H1 (cell line): ENCODE results near the gene SPPL3. TPM values are rescaled to one million over a fixed set of nuclear protein-coding genes. Genes with fewer than 3 reads are reported as not detected.

ENCODE experiments used
- CTCF ChIA-PET: fragments of 300-600 bp; sonication (Branson Sonifier 250); formaldehyde crosslinking; loops from one replicate; lab custom pipeline; 2021; ENCODE audit not compliant: partially characterized antibody; lab: Charles Lee
- POLR2A ChIA-PET: fragments of 300-600 bp; sonication (Branson Sonifier 250); formaldehyde crosslinking; loops from one replicate; lab custom pipeline; 2021; ENCODE audit warnings: inconsistent platforms; ENCODE audit not compliant: partially characterized antibody; lab: Charles Lee
- DNase-seq, 2 experiments: peaks; one replicate each; pipeline versions ENCODE4 v3.0.0 to v3.0.0-alpha.2; 2010 to 2022; ENCODE audit warnings: low spot score in 2 of 2, low read depth in 1 of 2, mixed read lengths in 1 of 2
- FAIRE-seq: peaks from 2 replicates; lab custom pipeline; 2011; peaks lifted over from hg19 to GRCh38; lab: Jason Lieb, UNC
- H2AFZ ChIP-seq: 2 replicates; pipeline ENCODE4 v1.8.1; 2012; ENCODE audit warnings: low read length, inconsistent platforms
- H2AK5ac ChIP-seq: 2 replicates; pipeline ENCODE4 v1.6.1; 2013; ENCODE audit warnings: low read depth, low read length
- H2BK120ac ChIP-seq: replicated peaks from 2 replicates; pipeline ENCODE3; 2013; ENCODE audit warnings: low read depth, low read length, inconsistent platforms
- H2BK12ac ChIP-seq: 2 replicates; pipeline ENCODE4 v1.6.1; 2013; ENCODE audit warnings: low read depth, low read length
- H2BK15ac ChIP-seq: 2 replicates; pipeline ENCODE4 v1.6.1; 2013; ENCODE audit warnings: low read length
- H2BK20ac ChIP-seq: 2 replicates; pipeline ENCODE4 v1.6.1; 2013; ENCODE audit warnings: low read length
- H2BK5ac ChIP-seq: 2 replicates; pipeline ENCODE4 v1.6.1; 2013; ENCODE audit warnings: low read depth, low read length
- H3K14ac ChIP-seq: 2 replicates; pipeline ENCODE4 v1.6.1; 2013; ENCODE audit warnings: inconsistent platforms; ENCODE audit not compliant: insufficient read length
- H3K18ac ChIP-seq: 2 replicates; pipeline ENCODE4 v1.6.1; 2013; ENCODE audit warnings: low read length; ENCODE audit errors: extremely low read depth
- H3K23ac ChIP-seq: 2 replicates; pipeline ENCODE4 v1.6.1; 2013; ENCODE audit warnings: inconsistent platforms; ENCODE audit not compliant: insufficient read length
- H3K23me2 ChIP-seq: 2 replicates; pipeline ENCODE4 v1.6.1; 2013; ENCODE audit warnings: low read depth, low read length
- H3K27ac ChIP-seq: 2 replicates; pipeline ENCODE4 v1.6.1; 2011; ENCODE audit warnings: low read depth, low read length, inconsistent platforms
- H3K27me3 ChIP-seq, 4 experiments: replicated peaks in 1 of 4; 1 replicate in 1 of 4; 2 replicates in 3 of 4; pipeline versions ENCODE4 v1.6.1 to v1.8.1; 2011 to 2013; ENCODE audit warnings: low read length in 3 of 4, mild to moderate bottlenecking in 3 of 4, inconsistent platforms in 2 of 4, mixed read lengths in 2 of 4, moderate library complexity in 1 of 4; ENCODE audit not compliant: control insufficient read depth in 3 of 4, insufficient read depth in 3 of 4; ENCODE audit errors: extremely low read depth in 1 of 4
- H3K36me3 ChIP-seq, 4 experiments: 2 replicates each; pipeline versions ENCODE4 v1.6.1 to v1.8.1; 2011 to 2013; ENCODE audit warnings: mild to moderate bottlenecking in 4 of 4, low read length in 3 of 4, moderate library complexity in 2 of 4, control low read depth in 1 of 4, inconsistent platforms in 1 of 4; ENCODE audit not compliant: insufficient read depth in 4 of 4, control insufficient read depth in 2 of 4
- H3K4ac ChIP-seq: replicated peaks from 2 replicates; pipeline ENCODE3; 2013; ENCODE audit warnings: low read length, low read depth, mixed read lengths, inconsistent platforms; ENCODE audit not compliant: insufficient read length
- H3K4me1 ChIP-seq, 4 experiments: replicated peaks in 1 of 4; 1 replicate in 1 of 4; 2 replicates in 3 of 4; pipeline versions ENCODE4 v1.6.1 to v1.8.1; 2011 to 2013; ENCODE audit warnings: low read length in 3 of 4, inconsistent platforms in 2 of 4, mixed read lengths in 1 of 4; ENCODE audit not compliant: insufficient read depth in 4 of 4, control insufficient read depth in 3 of 4
- H3K4me2 ChIP-seq, 2 experiments: 2 replicates each; pipeline versions ENCODE4 v1.6.1 to v1.8.1; 2011 to 2013; ENCODE audit warnings: low read depth in 2 of 2, low read length in 2 of 2, control low read depth in 1 of 2, inconsistent platforms in 1 of 2, mild to moderate bottlenecking in 1 of 2; ENCODE audit not compliant: insufficient read depth in 1 of 2
- H3K4me3 ChIP-seq, 4 experiments: fragments of 200-600, 300-600 bp in 1 of 4; sonication (generic), shearing (Covaris generic), sonication (Bioruptor Twin) in 1 of 4; 2 replicates each; pipeline versions ENCODE4 v1.5.1 to v1.8.1; 2011 to 2016; ENCODE audit warnings: low read length in 4 of 4, low read depth in 3 of 4, control low read depth in 2 of 4, inconsistent platforms in 2 of 4, mild to moderate bottlenecking in 2 of 4, mixed read lengths in 1 of 4, moderate library complexity in 1 of 4; ENCODE audit not compliant: insufficient read depth in 2 of 4; ENCODE audit errors: extremely low read depth in 1 of 4
- H3K56ac ChIP-seq: replicated peaks from 2 replicates; pipeline ENCODE3; 2013; ENCODE audit warnings: low read depth, mild to moderate bottlenecking, mixed read lengths, low read length, inconsistent platforms; ENCODE audit not compliant: insufficient read length
- H3K79me1 ChIP-seq: 2 replicates; pipeline ENCODE4 v1.6.1; 2013; ENCODE audit warnings: low read depth, low read length, control low read depth
- H3K79me2 ChIP-seq, 2 experiments: 2 replicates each; pipeline versions ENCODE4 v1.6.1 to v1.8.1; 2012 to 2013; ENCODE audit warnings: low read length in 2 of 2, mild to moderate bottlenecking in 2 of 2, inconsistent platforms in 1 of 2; ENCODE audit not compliant: insufficient read depth in 2 of 2, control insufficient read depth in 1 of 2
- H3K9ac ChIP-seq, 4 experiments: replicated peaks in 1 of 4; 1 replicate in 1 of 4; 2 replicates in 3 of 4; pipeline versions ENCODE4 v1.6.1 to v1.8.1; 2011 to 2013; ENCODE audit warnings: low read depth in 3 of 4, low read length in 3 of 4, control low read depth in 2 of 4, mild to moderate bottlenecking in 2 of 4, moderate library complexity in 2 of 4, inconsistent platforms in 1 of 4; ENCODE audit errors: extremely low read depth in 1 of 4
- H3K9me3 ChIP-seq, 2 experiments: 2 replicates each; pipeline versions ENCODE4 v1.6.1 to v1.8.1; 2012 to 2013; ENCODE audit warnings: mild to moderate bottlenecking in 2 of 2, moderate library complexity in 2 of 2, control low read depth in 1 of 2, inconsistent platforms in 1 of 2, low read depth in 1 of 2, low read length in 1 of 2, mixed read lengths in 1 of 2; ENCODE audit not compliant: insufficient read depth in 2 of 2
- H4K20me1 ChIP-seq, 2 experiments: replicated peaks in 1 of 2; 2 replicates each; pipeline versions ENCODE3 to v1.8.1; 2011 to 2013; ENCODE audit warnings: inconsistent platforms in 2 of 2, low read length in 2 of 2, mild to moderate bottlenecking in 1 of 2; ENCODE audit not compliant: insufficient read depth in 2 of 2, control insufficient read depth in 1 of 2
- H4K5ac ChIP-seq: 2 replicates; pipeline ENCODE4 v1.6.1; 2013; ENCODE audit warnings: low read length, low read depth, mixed read lengths, inconsistent platforms; ENCODE audit not compliant: insufficient read length
- H4K8ac ChIP-seq: 2 replicates; pipeline ENCODE4 v1.8.0; 2013; ENCODE audit warnings: mild to moderate bottlenecking, moderate library complexity, low read length, inconsistent platforms; ENCODE audit not compliant: insufficient read depth; ENCODE audit errors: extremely low read depth
- H4K91ac ChIP-seq: replicated peaks from 2 replicates; pipeline ENCODE3; 2013; ENCODE audit warnings: low read length, mixed read lengths, inconsistent platforms; ENCODE audit not compliant: insufficient read length
- BCL11A ChIP-seq, 2 experiments: IDR thresholded peaks; one replicate each; pipeline ENCODE4 v1.6.1; 2011; ENCODE audit warnings: low read depth in 2 of 2, low read length in 2 of 2, mild to moderate bottlenecking in 2 of 2
- BRCA1 ChIP-seq: IDR thresholded peaks from 2 replicates; pipeline ENCODE4 v1.6.1; 2012; ENCODE audit warnings: low read depth, low read length, improper control_type of control experiment
- CBX8 ChIP-seq: fragments of 300-800, 300-1000 bp; sonication (generic); IDR thresholded peaks from 2 replicates; pipeline ENCODE4 v1.7.1; 2016; ENCODE audit warnings: low read depth, low read length, borderline replicate concordance
- CHD2 ChIP-seq: IDR thresholded peaks from 2 replicates; pipeline ENCODE4 v1.6.1; 2012; ENCODE audit warnings: low read length, improper control_type of control experiment
- CTBP2 ChIP-seq: IDR thresholded peaks from 2 replicates; pipeline ENCODE4 v1.7.0; 2011; ENCODE audit warnings: borderline replicate concordance, mild to moderate bottlenecking, moderate library complexity, mixed read lengths, low read length; ENCODE audit not compliant: insufficient read depth, insufficient read length
- E2F6 ChIP-seq: IDR thresholded peaks from 2 replicates; pipeline ENCODE4 v1.6.1; 2012; ENCODE audit warnings: inconsistent platforms
- EZH2 ChIP-seq: fragments of 200-600 bp; sonication (generic); IDR thresholded peaks from 2 replicates; pipeline ENCODE4 v1.7.1; 2012; ENCODE audit warnings: low read depth, mild to moderate bottlenecking, moderate library complexity, low read length, inconsistent platforms; ENCODE audit not compliant: severe bottlenecking
- HDAC6 ChIP-seq: IDR thresholded peaks from one replicate; pipeline ENCODE4 v1.7.1; 2012; ENCODE audit warnings: low read depth, mild to moderate bottlenecking, inconsistent platforms, low read length, moderate library complexity
- KDM5A ChIP-seq: fragments of 200-600 bp; IDR thresholded peaks from 2 replicates; pipeline ENCODE4 v1.7.1; 2012; ENCODE audit warnings: mild to moderate bottlenecking, low read length, inconsistent platforms, mixed read lengths
- MAX ChIP-seq: IDR thresholded peaks from 2 replicates; pipeline ENCODE4 v1.6.1; 2012; ENCODE audit warnings: inconsistent platforms
- SP4 ChIP-seq: IDR thresholded peaks from 2 replicates; pipeline ENCODE4 v1.6.1; 2012; ENCODE audit warnings: low read length, inconsistent platforms
- SUZ12 ChIP-seq: fragments of 200-600 bp; sonication (generic); IDR thresholded peaks from 2 replicates; pipeline ENCODE4 v1.6.1; 2012; ENCODE audit warnings: mild to moderate bottlenecking, inconsistent platforms, low read length, moderate library complexity, mixed read lengths
- YY1 ChIP-seq: IDR thresholded peaks from 2 replicates; pipeline ENCODE4 v1.6.1; 2011; ENCODE audit warnings: low read depth, mild to moderate bottlenecking, low read length
- ZNF274 ChIP-seq: IDR thresholded peaks from 2 replicates; pipeline ENCODE4 v1.7.0; 2012; ENCODE audit warnings: low read length, borderline replicate concordance; ENCODE audit errors: extremely low read depth
- WGBS, 2 experiments: shearing (Covaris generic) in 1 of 2; methylation state at CpG; one replicate each; pipeline versions ENCODE4 v1.1.6 to v1.1.7; 2013 to 2015; ENCODE audit warnings: low lambda C conversion rate in 2 of 2, mixed read lengths in 2 of 2, inconsistent platforms in 1 of 2, low coverage in 1 of 2, missing lambda C conversion rate in 1 of 2; ENCODE audit not compliant: insufficient replicate concordance in 2 of 2, insufficient coverage in 1 of 2, insufficient read length in 1 of 2; ENCODE audit errors: extremely low coverage in 1 of 2, missing lambda C conversion rate in 1 of 2; 5-methylcytosine and 5-hydroxymethylcytosine counted together
- polyA plus RNA-seq, 7 experiments: library from polyadenylated mRNA; depleted of rRNA in 3 of 7; stranded (reverse) in 5 of 7; unstranded in 2 of 7; fragments of >200 nt in 5 of 7; fragments of 200-250 nt in 2 of 7; gene quantifications; 1 replicate in 5 of 7; 2 replicates in 1 of 7; 4 replicates in 1 of 7; pipeline versions ENCODE4 v1.2.1 to v1.2.3, GENCODE V29; 2011 to 2013; ENCODE audit warnings: missing spikeins in 2 of 7, mixed read lengths in 2 of 7
- total RNA-seq: library from RNA; stranded (reverse); fragmentation: NEBNext Ultra II Directional; extraction: Animal tissue kit (Norgen Biotek cat#: 25700); gene quantifications from 2 replicates; pipeline ENCODE4 v1.2.1, GENCODE V29; 2021

Gene SPPL3
- total and polyA plus RNA-seq, 2 of the 8 experiments (the other 6 are each of a cell fraction or from before 2014, with no cell fraction given), result 27.3 to 48.4 TPM

GRCh38 chr12:120849765-120850164 lies 54.4 kb downstream of the SPPL3 start:
- Histone ChIP-seq H4K5ac (no peak overlapping the region), H3K56ac (no peak overlapping the region), H4K20me1 (peaks cover 0 to 4% of the 10 kb centered on the region in 2 experiments), H3K79me1 (peaks cover 8% of the 10 kb centered on the region; the same call in 1 of the 2 replicates), H3K23ac (no peak overlapping the region), H2BK15ac (no peak overlapping the region), H3K27me3 (no peaks in the 10 kb centered on the region), H3K9ac (no peak overlapping the region), H2BK5ac (no peak overlapping the region), H2BK20ac (no peak overlapping the region), H4K91ac (no peak overlapping the region), H2BK12ac (no peak overlapping the region), H3K27ac (no peak overlapping the region; the same call in 1 of the 2 replicates), H2BK120ac (no peak overlapping the region), H3K36me3 (no peaks in the 10 kb centered on the region), H3K79me2 (peaks cover 0 to 35% of the 10 kb centered on the region in 2 experiments; a peak in 3 of 4 replicates), H3K9me3 (no peaks in the 10 kb centered on the region), H3K23me2 (no peaks in the 10 kb centered on the region), H2AFZ (no peak overlapping the region), H3K4me1 (no peaks in the 10 kb centered on the region; a peak in 1 of 7 replicates), H3K14ac (no peak overlapping the region), H3K4ac (no peak overlapping the region), H2AK5ac (no peak overlapping the region), H3K4me2 (no peak overlapping the region), H4K8ac (no peak overlapping the region), H3K4me3 (no peak overlapping the region), H3K18ac (no peak overlapping the region)
- DNase-seq, result no peak
- ChIA-PET CTCF (interaction anchor here (0.9 to 1.1 kb wide), 2 partner anchors 9 to 111 kb away, joined by 3 to 4 read pairs; no protein-coding TSS in a partner anchor), POLR2A (no interaction called here)
- 80% methylated on average over 2 of the region's 2 CpGs; no CpG with 5 or more reads in 1 of the 2 experiments for WGBS, 2 experiments
- no peak for FAIRE-seq
- no peak for TF ChIP-seq CHD2
- TF ChIP-seq BRCA1, result no peak
- no peak for TF ChIP-seq SP4
- no peak for TF ChIP-seq CBX8
- no peak for TF ChIP-seq BCL11A (IDR thresholded peaks at IDR 0.05; ENCODE audit: low read depth in 2 of 2, low read length in 2 of 2)
- no peak for TF ChIP-seq EZH2
- TF ChIP-seq CTBP2, result no peak
- no peak for TF ChIP-seq HDAC6
- no peak for TF ChIP-seq YY1
- TF ChIP-seq SUZ12, result no peak
- TF ChIP-seq MAX, result no peak
- no peak for TF ChIP-seq ZNF274
- no peak for TF ChIP-seq KDM5A
- TF ChIP-seq E2F6, result no peak
